Mesendoderm (in vitro differentiated cells): Measurements from ENCODE around the gene GPRASP1.
"Not testable (repeated sequence)": the region's sequence is repeated elsewhere in the genome, so short reads cannot be mapped to it uniquely, and the experiment has no call there.

ENCODE experiments used
- DNase-seq: peaks from one replicate; pipeline ENCODE4 v3.0.0; 2013
- H2AK5ac ChIP-seq: 2 replicates; pipeline ENCODE4 v1.6.1; 2013; ENCODE audit warnings: low read length, inconsistent platforms
- H2BK120ac ChIP-seq: 2 replicates; pipeline ENCODE4 v1.6.1; 2013; ENCODE audit warnings: low read depth, mild to moderate bottlenecking, low read length, moderate library complexity, mixed read lengths
- H2BK15ac ChIP-seq: replicated peaks from 2 replicates; pipeline ENCODE4 v1.6.1; 2013; ENCODE audit warnings: low read depth, mild to moderate bottlenecking, moderate library complexity
- H2BK5ac ChIP-seq: 2 replicates; pipeline ENCODE4 v1.6.1; 2013; ENCODE audit warnings: low read length, inconsistent platforms
- H3K18ac ChIP-seq: 2 replicates; pipeline ENCODE4 v1.6.1; 2013; ENCODE audit warnings: mild to moderate bottlenecking, low read length, mixed read lengths
- H3K23ac ChIP-seq: one replicate; pipeline ENCODE4 v1.6.1; 2013; ENCODE audit warnings: low read length
- H3K27ac ChIP-seq: 2 replicates; pipeline ENCODE4 v1.5.1; 2013; ENCODE audit warnings: low read depth, mild to moderate bottlenecking, inconsistent platforms, low read length, moderate library complexity
- H3K27me3 ChIP-seq: 2 replicates; pipeline ENCODE4 v1.6.1; 2013; ENCODE audit warnings: low read length, control low read depth, mild to moderate bottlenecking, inconsistent platforms; ENCODE audit not compliant: insufficient read depth, poor library complexity
- H3K36me3 ChIP-seq: 2 replicates; pipeline ENCODE4 v1.6.1; 2013; ENCODE audit warnings: low read length, inconsistent platforms; ENCODE audit not compliant: control insufficient read depth, insufficient read depth
- H3K4ac ChIP-seq: one replicate; pipeline ENCODE4 v1.6.1; 2013; ENCODE audit warnings: low read depth, mild to moderate bottlenecking, low read length, moderate library complexity
- H3K4me1 ChIP-seq: 2 replicates; pipeline ENCODE4 v1.6.1; 2013; ENCODE audit warnings: low read depth, low read length, inconsistent platforms; ENCODE audit not compliant: control insufficient read depth
- H3K4me2 ChIP-seq: 2 replicates; pipeline ENCODE4 v1.6.1; 2013; ENCODE audit warnings: low read length
- H3K4me3 ChIP-seq: 2 replicates; pipeline ENCODE4 v1.5.1; 2013; ENCODE audit warnings: mild to moderate bottlenecking, low read length
- H3K56ac ChIP-seq: one replicate; pipeline ENCODE4 v1.6.1; 2013; ENCODE audit warnings: low read length
- H3K79me1 ChIP-seq: 2 replicates; pipeline ENCODE4 v1.6.1; 2013; ENCODE audit warnings: low read length, inconsistent platforms
- H3K79me2 ChIP-seq: 2 replicates; pipeline ENCODE4 v1.6.1; 2013; ENCODE audit warnings: mild to moderate bottlenecking, low read length; ENCODE audit not compliant: control insufficient read depth, insufficient read depth
- H3K9ac ChIP-seq: 2 replicates; pipeline ENCODE4 v1.6.1; 2013; ENCODE audit warnings: low read length, inconsistent platforms
- H4K5ac ChIP-seq: one replicate; pipeline ENCODE4 v1.6.1; 2013; ENCODE audit warnings: low read length
- H4K8ac ChIP-seq: one replicate; pipeline ENCODE4 v1.6.1; 2013; ENCODE audit warnings: low read depth, mild to moderate bottlenecking, control low read depth, low read length, moderate library complexity
- whole genome bisulfite sequencing: extraction: QIAGEN DNeasy Blood & Tissue Kit; methylation state at CpG from one replicate; pipeline ENCODE4 v1.1.7; 2013; ENCODE audit warnings: low lambda C conversion rate, missing lambda C conversion rate; ENCODE audit not compliant: insufficient coverage; ENCODE audit errors: extremely low coverage; 5-methylcytosine and 5-hydroxymethylcytosine counted together

GPRASP1 gene

GRCh38 chrX:102659790-102660757 lies 8.8 kb downstream of the GPRASP1 start:
- H3K27ac ChIP-seq: no peak overlapping the region

GRCh38 chrX:102663820-102664219 lies 12.5 kb downstream of the GPRASP1 start:
- WGBS: no CpG with 5 or more reads among the region's 4 CpGs

More at GRCh38 chrX:102659790-102660757, 8.8 kb downstream of the GPRASP1 start:
- no peak overlapping the region for H3K18ac ChIP-seq
- no peaks in the 10 kb centered on the region for H3K79me1 ChIP-seq
- H3K23ac ChIP-seq: no peak overlapping the region
- H3K4ac ChIP-seq: no peak overlapping the region
- H3K79me2 ChIP-seq: no peaks in the 10 kb centered on the region
- H2BK120ac ChIP-seq: no peak overlapping the region
- H2BK15ac ChIP-seq: no peak overlapping the region
- peak overlapping the region; percentile 72 for H3K9ac ChIP-seq
- H3K36me3 ChIP-seq: no peaks in the 10 kb centered on the region
- H3K56ac ChIP-seq: peak overlapping the region; percentile 70
- no peaks in the 10 kb centered on the region for H3K27me3 ChIP-seq
- no peak overlapping the region for H4K5ac ChIP-seq
- DNase-seq: peak; percentile 78
- no peak overlapping the region for H4K8ac ChIP-seq
- H3K4me3 ChIP-seq: peak overlapping the region; percentile 38
- no peaks in the 10 kb centered on the region for H3K4me1 ChIP-seq
- no peak overlapping the region for H2AK5ac ChIP-seq
- H3K4me2 ChIP-seq: peak overlapping the region; percentile 59
- WGBS: no CpG with 5 or more reads among the region's 27 CpGs
- H2BK5ac ChIP-seq: no peak overlapping the region

GRCh38 chrX:102667034-102667433 lies 15.8 kb downstream of the GPRASP1 start:
- H2BK120ac ChIP-seq, H4K5ac ChIP-seq, H2AK5ac ChIP-seq, H3K27ac ChIP-seq, H3K79me2 ChIP-seq, H3K4ac ChIP-seq, H2BK5ac ChIP-seq, H3K27me3 ChIP-seq, H4K8ac ChIP-seq, H3K56ac ChIP-seq, H3K79me1 ChIP-seq, H3K18ac ChIP-seq, H3K9ac ChIP-seq, H3K23ac ChIP-seq, H2BK15ac ChIP-seq, H3K4me1 ChIP-seq, H3K4me2 ChIP-seq, DNase-seq, H3K36me3 ChIP-seq, H3K4me3 ChIP-seq: not testable (repeated sequence)
- no CpG with 5 or more reads among the region's 1 CpG for WGBS

More at GRCh38 chrX:102663820-102664219, 12.5 kb downstream of the GPRASP1 start:
- not testable (repeated sequence) for H3K4me3 ChIP-seq, H3K27ac ChIP-seq, H2AK5ac ChIP-seq, H3K79me2 ChIP-seq, H3K23ac ChIP-seq, DNase-seq, H2BK5ac ChIP-seq, H3K36me3 ChIP-seq, H4K8ac ChIP-seq, H3K9ac ChIP-seq, H2BK15ac ChIP-seq, H2BK120ac ChIP-seq, H3K79me1 ChIP-seq, H3K4me2 ChIP-seq, H3K4me1 ChIP-seq, H3K4ac ChIP-seq, H3K27me3 ChIP-seq, H3K56ac ChIP-seq, H3K18ac ChIP-seq, H4K5ac ChIP-seq

GRCh38 chrX:102669526-102669925 lies 18.2 kb downstream of the GPRASP1 start:
- H3K9ac ChIP-seq: no peak overlapping the region
- no peak overlapping the region for H4K8ac ChIP-seq
- no peak overlapping the region for H2BK15ac ChIP-seq
- no peak overlapping the region for H3K18ac ChIP-seq
- H3K4me1 ChIP-seq: no peaks in the 10 kb centered on the region
- H3K27me3 ChIP-seq: no peaks in the 10 kb centered on the region
- H3K79me1 ChIP-seq: no peaks in the 10 kb centered on the region
- H3K36me3 ChIP-seq: no peaks in the 10 kb centered on the region
- no peak overlapping the region for H3K23ac ChIP-seq
- no peak overlapping the region for H2BK5ac ChIP-seq
- no peak overlapping the region for H3K4ac ChIP-seq
- no peak overlapping the region for H3K4me3 ChIP-seq
- no peak overlapping the region for H2AK5ac ChIP-seq
- DNase-seq: no peak
- H3K27ac ChIP-seq: no peak overlapping the region
- no peak overlapping the region for H3K4me2 ChIP-seq
- WGBS: no CpG with 5 or more reads among the region's 4 CpGs
- H3K79me2 ChIP-seq: no peaks in the 10 kb centered on the region
- no peak overlapping the region for H3K56ac ChIP-seq
- H4K5ac ChIP-seq: no peak overlapping the region
- H2BK120ac ChIP-seq: no peak overlapping the region

- Histone ChIP-seq H3K4me1 (no peaks in the 10 kb centered on the region), H3K79me1 (no peaks in the 10 kb centered on the region), H2BK15ac (no peak overlapping the region), H2AK5ac (no peak overlapping the region), H2BK120ac (no peak overlapping the region), H3K79me2 (no peaks in the 10 kb centered on the region), H3K9ac (no peak overlapping the region), H4K5ac (no peak overlapping the region), H3K18ac (no peak overlapping the region), H3K4me2 (no peak overlapping the region), H3K27me3 (no peaks in the 10 kb centered on the region), H3K27ac (no peak overlapping the region), H3K56ac (no peak overlapping the region), H3K4ac (no peak overlapping the region), H3K4me3 (no peak overlapping the region), H2BK5ac (no peak overlapping the region), H3K36me3 (no peaks in the 10 kb centered on the region), H3K23ac (no peak overlapping the region), H4K8ac (no peak overlapping the region)
- WGBS: no CpG with 5 or more reads among the region's 3 CpGs
- no peak for DNase-seq
These were observed 21.6 kb downstream of the GPRASP1 start for GRCh38 chrX:102672856-102673255.
